NCI-H2227 treated with DMSO at 0.1 percent for 48 hours (cell line): ENCODE results near the gene TMEM123.
"Not testable (repeated sequence)": the region's sequence is repeated elsewhere in the genome, so short reads cannot be mapped to it uniquely, and the experiment has no call there.

Experiments
- DNase-seq: peaks from one replicate; lab custom pipeline; 2025; lab: John Stamatoyannopoulos, UW

The TMEM123 gene

DNA sequence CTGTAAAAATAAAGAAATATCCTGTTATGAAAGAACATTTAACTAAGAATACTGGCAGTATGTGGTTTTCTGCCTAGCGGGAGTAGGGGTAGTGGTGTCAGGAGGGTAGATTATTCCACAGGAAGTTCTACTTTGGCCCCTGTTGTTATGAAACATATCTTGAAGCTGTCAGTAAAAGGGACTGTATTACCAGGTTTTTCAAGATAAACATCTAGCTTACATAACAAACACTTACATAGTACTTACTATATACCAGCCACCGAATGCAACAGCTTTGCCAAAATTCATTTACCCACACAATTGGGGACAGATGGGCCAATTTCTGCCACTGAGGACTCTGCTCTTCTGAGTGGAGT, 3.7 kb downstream of the TMEM123 start:
- DNase-seq: no peak

GRCh38 chr11:102447941-102448868, 4.4 kb downstream of the TMEM123 start:
- DNase-seq: no peak

DNA sequence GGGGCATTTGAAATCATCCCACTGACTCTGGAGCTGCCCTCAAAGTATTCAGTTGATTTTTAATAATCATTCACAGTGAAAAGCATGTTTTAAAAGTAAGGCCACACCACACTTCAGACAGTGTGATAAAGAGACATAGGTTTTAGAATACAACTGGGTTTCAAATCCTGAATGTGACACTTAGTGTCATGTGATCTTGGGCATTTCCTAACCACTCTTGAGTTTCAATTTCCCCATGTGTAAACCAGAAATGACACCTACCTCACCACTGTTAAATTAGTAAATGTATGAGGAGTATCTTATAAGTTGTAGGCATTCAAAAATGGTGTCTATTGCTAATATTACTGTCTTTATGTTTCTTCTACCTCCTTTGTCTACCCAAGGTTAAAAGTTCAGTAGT, 5.4 kb downstream of the TMEM123 start:
- no peak for DNase-seq

- DNase-seq: no peak
These were observed 6.0 kb downstream of the TMEM123 start for GRCh38 chr11:102446606-102447005.

DNA sequence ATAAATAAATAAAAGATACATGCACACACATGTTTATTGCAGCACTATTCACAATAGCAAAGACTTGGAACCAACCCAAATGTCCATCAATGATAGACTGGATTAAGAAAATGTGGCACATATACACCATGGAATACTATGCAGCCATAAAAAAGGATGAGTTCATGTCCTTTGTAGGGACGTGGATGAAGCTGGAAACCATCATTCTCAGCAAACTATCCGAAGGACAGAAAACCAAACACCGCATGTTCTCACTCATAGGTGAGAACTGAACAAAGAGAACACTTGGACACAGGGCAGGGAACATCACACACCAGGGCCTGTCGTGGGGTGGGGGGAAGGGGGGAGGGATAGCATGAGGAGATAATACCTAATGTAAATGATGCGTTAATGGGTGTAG, 7.9 kb downstream of the TMEM123 start:
- not testable (repeated sequence) for DNase-seq

DNA sequence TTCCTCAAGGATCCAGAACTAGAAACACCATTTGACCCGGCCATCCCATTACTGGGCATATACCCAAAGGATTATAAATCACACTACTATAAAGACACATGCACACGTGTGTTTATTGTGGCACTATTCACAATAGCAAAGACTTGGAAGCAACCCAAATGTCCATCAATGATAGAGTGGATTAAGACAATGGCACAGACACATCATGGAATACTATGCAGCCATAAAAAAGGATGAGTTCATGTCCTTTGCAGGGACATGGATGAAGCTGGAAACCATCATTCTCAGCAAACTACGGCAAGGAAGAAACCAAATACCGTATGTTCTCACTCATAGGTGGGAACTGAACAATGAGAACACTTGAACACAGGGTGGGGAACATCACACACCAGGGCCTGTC, 8.4 kb downstream of the TMEM123 start:
- not testable (repeated sequence) for DNase-seq

DNA sequence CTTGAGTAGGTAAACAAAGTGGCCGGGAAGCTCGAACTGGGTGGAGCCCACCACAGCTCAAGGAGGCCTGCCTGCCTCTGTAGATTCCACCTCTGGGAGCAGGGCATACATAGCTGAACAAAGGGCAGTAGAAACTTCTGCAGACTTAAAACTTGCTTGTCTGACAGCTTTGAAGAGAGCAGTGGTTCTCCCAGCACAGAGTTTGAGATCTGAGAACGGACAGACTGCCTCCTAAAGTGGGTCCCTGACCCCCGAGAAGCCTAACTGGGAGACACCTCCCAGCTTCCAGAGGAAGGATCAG, 13.6 kb downstream of the TMEM123 start:
- not testable (repeated sequence) for DNase-seq

GRCh38 chr11:102438311-102439062, 14.1 kb downstream of the TMEM123 start:
- no peak for DNase-seq

- no peak for DNase-seq
These were observed 14.8 kb downstream of the TMEM123 start for GRCh38 chr11:102437727-102438126.

DNA sequence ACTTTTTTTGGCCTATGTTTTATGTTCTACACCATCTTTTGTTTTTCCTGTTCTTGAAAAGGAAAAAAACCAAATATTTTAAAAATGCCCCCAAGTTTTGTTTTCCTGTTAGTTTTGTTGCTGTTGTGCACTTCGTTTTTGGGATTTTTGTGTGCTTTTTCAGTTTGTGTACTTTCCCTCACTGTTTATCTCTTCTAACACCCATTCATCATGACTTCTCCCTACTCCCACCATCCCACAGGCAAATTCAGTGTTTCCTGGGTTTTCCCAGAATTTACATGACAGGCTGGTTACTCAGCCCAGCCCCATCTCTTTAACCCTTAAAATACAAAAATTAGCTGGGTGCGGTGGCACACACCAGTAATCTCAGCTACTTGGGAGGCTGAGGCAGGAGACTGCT, 15.6 kb downstream of the TMEM123 start:
- DNase-seq: no peak

- DNase-seq: no peak
These were observed 16.0 kb downstream of the TMEM123 start for GRCh38 chr11:102436561-102436960.

GRCh38 chr11:102435688-102436087, 16.9 kb downstream of the TMEM123 start:
- no peak for DNase-seq

GRCh38 chr11:102433571-102433970, 19.0 kb downstream of the TMEM123 start:
- not testable (repeated sequence) for DNase-seq

GRCh38 chr11:102432560-102432959, 20.0 kb downstream of the TMEM123 start:
- DNase-seq: not testable (repeated sequence)

- no peak for DNase-seq
These were observed 21.2 kb downstream of the TMEM123 start for GRCh38 chr11:102431404-102431803.

DNA sequence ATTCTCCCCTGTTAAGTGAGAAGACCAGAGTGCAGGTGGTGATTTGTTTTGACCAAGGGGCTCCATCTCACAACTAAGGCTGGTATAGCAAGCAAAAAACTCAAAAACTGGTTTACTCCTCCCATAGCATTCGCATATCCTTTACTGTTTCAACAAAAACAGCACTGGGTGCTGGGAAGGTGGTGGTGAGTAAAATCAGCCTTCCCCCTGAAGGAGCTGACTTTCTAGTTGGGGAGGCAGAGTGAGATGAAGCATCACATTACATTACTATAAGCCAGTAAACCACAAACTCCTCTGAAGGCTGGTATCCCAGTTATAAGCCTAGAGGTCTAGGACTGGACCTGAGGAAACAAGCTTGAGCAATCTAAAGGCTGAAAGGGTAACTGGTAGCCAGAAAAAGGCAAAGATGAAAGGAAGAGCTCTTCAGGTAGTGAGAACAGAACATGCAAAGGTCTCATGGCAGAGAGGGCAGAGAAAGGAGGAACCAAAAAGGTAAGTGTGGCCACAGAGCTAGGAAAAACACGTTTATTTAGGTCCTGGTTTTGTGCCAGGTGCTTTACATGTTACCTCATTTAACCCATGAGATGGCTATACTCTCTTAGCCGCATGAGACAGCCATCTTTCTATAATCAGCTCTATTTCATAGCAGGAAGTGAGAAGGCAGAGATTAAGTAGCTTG, 22.3 kb downstream of the TMEM123 start:
- no peak for DNase-seq

GRCh38 chr11:102429691-102430090, 22.9 kb downstream of the TMEM123 start:
- no peak for DNase-seq

- DNase-seq: no peak
These were observed 23.3 kb downstream of the TMEM123 start for GRCh38 chr11:102429226-102429625.

- no peak for DNase-seq
These were observed 23.9 kb downstream of the TMEM123 start for GRCh38 chr11:102428696-102429095.

GRCh38 chr11:102427068-102427467, 25.5 kb downstream of the TMEM123 start:
- DNase-seq: no peak

DNA sequence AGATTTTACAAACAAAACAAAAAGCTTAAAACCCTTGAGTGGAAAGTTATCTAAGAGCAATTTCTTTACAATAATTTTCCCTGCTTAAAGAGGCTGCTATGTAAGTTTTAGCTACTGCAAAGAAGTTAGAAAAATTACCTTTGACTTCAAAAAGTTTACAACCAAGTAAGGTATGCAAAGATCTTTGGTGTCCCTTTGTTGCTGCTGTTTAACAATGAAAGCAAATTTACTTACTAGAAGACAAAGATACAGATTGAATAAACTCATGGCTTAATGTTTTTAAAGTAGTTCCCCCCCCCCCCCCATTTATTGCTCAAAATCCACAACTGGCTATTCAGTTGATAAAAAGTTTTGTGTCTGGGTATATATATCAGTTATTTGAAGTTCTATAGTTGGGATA, 26.0 kb downstream of the TMEM123 start:
- no peak for DNase-seq

DNA sequence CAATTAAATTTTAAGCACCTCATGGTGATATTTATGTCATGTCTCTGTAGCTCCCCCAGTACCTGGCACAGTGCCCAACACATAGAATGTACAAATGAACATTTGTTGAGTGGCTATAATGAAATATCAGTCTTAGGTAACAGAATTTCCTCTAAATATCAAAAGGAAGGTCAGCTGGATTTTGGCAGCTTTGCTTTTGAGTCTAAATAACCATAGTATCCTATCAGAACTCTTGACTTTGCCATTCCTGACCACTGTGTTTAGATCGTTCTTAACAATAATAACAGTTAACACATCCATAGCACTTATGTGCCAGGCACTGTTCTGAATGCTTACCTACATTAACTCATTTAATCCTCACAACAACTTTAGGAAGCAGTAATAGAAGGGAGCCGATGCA, 26.6 kb downstream of the TMEM123 start:
- no peak for DNase-seq

DNA sequence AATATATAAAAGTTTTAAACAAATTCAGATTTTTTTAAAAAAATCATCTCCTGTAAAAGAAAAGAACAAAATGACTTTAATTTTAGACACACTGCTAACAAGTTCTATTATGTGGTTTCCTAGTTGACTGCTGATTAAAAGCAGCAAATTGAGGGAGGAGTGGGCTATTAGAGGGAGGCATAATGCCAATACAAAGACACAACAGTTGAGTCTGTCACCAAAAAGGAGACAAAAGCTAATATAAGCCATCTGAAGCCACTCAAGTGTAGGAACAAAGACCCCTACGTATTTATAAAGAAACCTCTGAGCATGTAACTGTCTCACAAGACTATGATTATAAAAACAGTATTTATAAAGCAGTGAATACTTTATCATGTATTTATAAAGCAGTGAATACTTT, 28.6 kb downstream of the TMEM123 start:
- no peak for DNase-seq
